Progenitor cell of endocrine pancreas (in vitro differentiated cells): ENCODE data around the gene TFAP2E. TPM values are rescaled to one million over a fixed set of nuclear protein-coding genes. Genes with fewer than 3 reads are reported as not detected.

Experiments
- DNase-seq: peaks from one replicate; pipeline ENCODE4 v3.0.0; 2021; ENCODE audit warnings: low spot score; ENCODE audit not compliant: unreplicated experiment
- H3K27ac Mint-ChIP-seq: 2 replicates; pipeline ENCODE4 v1.8.0; 2021; ENCODE audit warnings: mild to moderate bottlenecking, moderate library complexity, mixed read lengths
- H3K27me3 Mint-ChIP-seq: 2 replicates; pipeline ENCODE4 v1.8.0; 2021; ENCODE audit warnings: mixed read lengths
- H3K36me3 Mint-ChIP-seq: 2 replicates; pipeline ENCODE4 v1.8.0; 2022; ENCODE audit warnings: mixed read lengths; ENCODE audit not compliant: insufficient read depth
- H3K4me1 Mint-ChIP-seq: 2 replicates; pipeline ENCODE4 v1.8.0; 2021; ENCODE audit warnings: low read depth, mixed read lengths
- H3K4me3 Mint-ChIP-seq: 2 replicates; pipeline ENCODE4 v1.8.0; 2021; ENCODE audit warnings: low read depth, mild to moderate bottlenecking, moderate library complexity, mixed read lengths
- H3K9me3 Mint-ChIP-seq: 2 replicates; pipeline ENCODE4 v1.8.0; 2021; ENCODE audit warnings: low read depth, mixed read lengths
- total RNA-seq: library from RNA; stranded (reverse); gene quantifications from 2 replicates; pipeline ENCODE4 v1.2.1, GENCODE V29; 2021
- TF ChIP-seq, protein P1 (sequence below): fragments of 200-600 bp; sonication (generic); IDR thresholded peaks from one replicate; pipeline ENCODE4 v1.5.0; 2021; ENCODE audit warnings: antibody characterized with exemption, mild to moderate bottlenecking; ENCODE audit not compliant: unreplicated experiment

TFAP2E gene
- total RNA-seq, 1 donor from 2014 or later: 0.55 TPM

DNA sequence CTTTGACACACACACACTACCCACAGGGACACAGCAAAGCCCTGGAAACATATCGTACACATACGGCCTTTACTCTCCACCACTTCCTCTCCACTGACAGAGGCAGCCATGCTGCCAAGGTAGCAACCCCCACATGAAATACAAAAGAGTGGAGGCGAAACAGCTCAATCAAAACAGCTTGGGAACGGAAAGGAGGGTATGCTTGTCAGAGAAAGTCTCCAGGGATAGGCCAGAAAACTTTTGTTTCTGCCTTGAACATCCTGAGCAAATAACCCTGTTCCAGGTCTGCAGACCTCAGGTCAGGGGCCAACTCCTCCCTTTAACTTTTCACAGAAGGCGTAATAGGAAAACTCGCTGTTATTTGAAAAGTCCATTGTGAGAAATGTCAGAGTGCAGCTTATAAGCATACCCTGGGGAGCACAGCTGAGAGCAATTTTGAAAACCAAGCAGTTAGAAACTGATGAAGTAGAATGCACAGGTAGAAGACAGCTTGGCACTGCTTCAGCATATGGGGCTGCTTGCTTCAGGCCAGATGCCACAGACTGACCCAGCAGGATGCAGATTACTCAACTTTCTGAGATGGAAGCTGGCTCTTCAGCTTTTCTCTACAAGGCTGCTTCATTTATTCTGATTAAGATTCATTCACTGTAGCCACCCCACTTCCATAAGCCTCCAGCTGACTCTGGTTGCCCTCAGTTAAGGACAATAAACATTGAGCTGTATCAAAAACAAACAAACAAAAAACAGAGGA, 33.9 kb upstream of the TFAP2E start:
- Mint-ChIP-seq H3K9me3 (no peaks in the 10 kb centered on the region), H3K4me1 (peaks cover 5% of the 10 kb centered on the region), H3K36me3 (peaks cover 8% of the 10 kb centered on the region), H3K4me3 (no peak overlapping the region), H3K27me3 (no peaks in the 10 kb centered on the region), H3K27ac (peak overlapping the region; percentile 45)
- DNase-seq: no peak
- TF ChIP-seq, protein P1, sequence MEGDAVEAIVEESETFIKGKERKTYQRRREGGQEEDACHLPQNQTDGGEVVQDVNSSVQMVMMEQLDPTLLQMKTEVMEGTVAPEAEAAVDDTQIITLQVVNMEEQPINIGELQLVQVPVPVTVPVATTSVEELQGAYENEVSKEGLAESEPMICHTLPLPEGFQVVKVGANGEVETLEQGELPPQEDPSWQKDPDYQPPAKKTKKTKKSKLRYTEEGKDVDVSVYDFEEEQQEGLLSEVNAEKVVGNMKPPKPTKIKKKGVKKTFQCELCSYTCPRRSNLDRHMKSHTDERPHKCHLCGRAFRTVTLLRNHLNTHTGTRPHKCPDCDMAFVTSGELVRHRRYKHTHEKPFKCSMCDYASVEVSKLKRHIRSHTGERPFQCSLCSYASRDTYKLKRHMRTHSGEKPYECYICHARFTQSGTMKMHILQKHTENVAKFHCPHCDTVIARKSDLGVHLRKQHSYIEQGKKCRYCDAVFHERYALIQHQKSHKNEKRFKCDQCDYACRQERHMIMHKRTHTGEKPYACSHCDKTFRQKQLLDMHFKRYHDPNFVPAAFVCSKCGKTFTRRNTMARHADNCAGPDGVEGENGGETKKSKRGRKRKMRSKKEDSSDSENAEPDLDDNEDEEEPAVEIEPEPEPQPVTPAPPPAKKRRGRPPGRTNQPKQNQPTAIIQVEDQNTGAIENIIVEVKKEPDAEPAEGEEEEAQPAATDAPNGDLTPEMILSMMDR: no peak

DNA sequence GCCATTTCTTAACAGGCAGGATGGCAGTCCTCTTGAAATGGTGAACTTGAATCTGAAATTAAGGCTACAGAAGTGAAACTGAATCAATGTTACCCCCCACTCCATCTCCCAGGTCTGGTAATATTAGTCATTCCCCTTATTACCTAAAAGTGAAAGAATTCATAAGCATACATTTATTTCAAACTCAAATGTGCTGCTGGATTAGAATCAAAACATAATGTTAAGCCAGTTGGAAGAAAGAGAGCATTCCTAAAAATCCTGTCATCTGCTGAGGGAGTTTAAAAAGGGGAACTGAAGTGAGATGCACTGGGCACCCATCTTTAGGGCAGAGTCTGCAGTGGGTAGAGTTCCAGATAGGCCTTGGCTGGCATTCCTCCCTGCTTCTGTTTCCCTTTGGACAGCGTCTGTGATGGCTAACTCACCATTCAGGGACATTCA, 33.3 kb upstream of the TFAP2E start:
- no peak for DNase-seq
- no peaks in the 10 kb centered on the region for H3K27me3 Mint-ChIP-seq
- TF ChIP-seq, protein P1: no peak
- peaks cover 7% of the 10 kb centered on the region for H3K4me1 Mint-ChIP-seq
- H3K9me3 Mint-ChIP-seq: no peaks in the 10 kb centered on the region
- peaks cover 7% of the 10 kb centered on the region for H3K36me3 Mint-ChIP-seq
- no peak overlapping the region for H3K27ac Mint-ChIP-seq
- no peak overlapping the region for H3K4me3 Mint-ChIP-seq

DNA sequence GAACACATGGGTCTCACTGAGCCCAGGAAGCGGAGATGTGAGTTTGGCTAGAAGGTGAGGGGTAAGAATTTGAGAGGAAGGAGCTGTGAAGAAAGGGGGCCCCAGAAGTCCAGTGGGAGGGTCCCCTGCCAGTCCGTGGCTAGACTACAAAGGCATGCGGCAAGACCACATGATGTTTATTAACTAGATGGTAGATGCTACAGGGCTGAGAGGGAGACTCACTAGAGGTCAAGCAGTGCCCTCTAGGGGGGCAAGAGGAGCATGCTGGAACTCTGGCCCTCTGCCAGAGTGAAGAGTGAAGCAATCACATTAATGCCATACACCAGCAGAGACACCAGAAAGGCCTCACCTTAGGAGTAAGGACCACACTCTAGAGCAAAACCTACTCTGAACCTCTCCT, 28.1 kb upstream of the TFAP2E start:
- no peak for DNase-seq
- TF ChIP-seq, protein P1: peak; percentile 75
- Mint-ChIP-seq H3K4me3 (no peak overlapping the region), H3K4me1 (peaks cover 5% of the 10 kb centered on the region), H3K9me3 (no peaks in the 10 kb centered on the region), H3K27me3 (no peaks in the 10 kb centered on the region), H3K27ac (peak overlapping the region; percentile 92), H3K36me3 (peaks cover 24% of the 10 kb centered on the region)

DNA sequence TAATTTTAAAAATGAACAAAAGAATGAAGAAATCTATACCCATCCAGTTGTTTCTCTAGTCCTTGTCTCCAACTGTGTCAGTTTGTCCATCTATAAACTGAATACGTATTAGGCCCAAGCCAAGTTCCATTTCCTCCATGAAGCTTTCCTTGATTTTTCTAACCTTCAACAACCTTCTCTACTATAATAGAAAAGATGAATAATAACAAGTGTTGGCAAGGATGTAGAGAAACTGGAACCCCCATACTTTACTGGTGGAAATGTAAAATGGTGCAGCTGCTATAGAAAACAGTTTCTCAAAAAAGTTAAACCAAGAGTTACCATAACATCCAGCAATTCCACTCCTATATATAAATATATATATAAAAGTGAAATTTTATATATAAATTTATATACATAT, 26.5 kb upstream of the TFAP2E start:
- Mint-ChIP-seq H3K27me3 (no peaks in the 10 kb centered on the region), H3K27ac (no peak overlapping the region), H3K4me1 (peaks cover 5% of the 10 kb centered on the region), H3K9me3 (no peaks in the 10 kb centered on the region), H3K36me3 (peaks cover 22% of the 10 kb centered on the region), H3K4me3 (no peak overlapping the region)
- TF ChIP-seq, protein P1: no peak
- DNase-seq: no peak

DNA sequence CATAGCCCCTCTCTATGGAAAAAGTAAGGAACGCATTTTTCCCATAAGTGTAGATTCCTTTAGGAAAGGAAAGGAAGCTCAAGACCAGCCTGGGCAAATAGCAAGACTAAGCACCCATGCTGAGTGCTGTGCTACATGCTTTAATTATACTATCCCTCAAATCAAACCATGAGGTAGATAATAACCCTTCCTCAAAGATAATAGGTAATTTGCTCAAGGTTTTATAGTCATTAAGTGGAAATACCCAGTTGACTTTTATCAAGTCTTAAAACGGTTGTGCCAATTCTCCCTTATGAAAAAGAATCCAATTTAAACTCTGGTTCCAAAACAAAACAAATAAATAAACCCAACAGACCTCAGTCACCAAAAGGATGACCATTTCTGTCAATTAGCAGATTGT, 19.3 kb upstream of the TFAP2E start:
- TF ChIP-seq, protein P1: no peak
- no peak overlapping the region for H3K27ac Mint-ChIP-seq
- no peaks in the 10 kb centered on the region for H3K9me3 Mint-ChIP-seq
- no peak for DNase-seq
- H3K36me3 Mint-ChIP-seq: peaks cover 13% of the 10 kb centered on the region
- H3K4me3 Mint-ChIP-seq: no peak overlapping the region
- peaks cover 25% of the 10 kb centered on the region for H3K4me1 Mint-ChIP-seq
- H3K27me3 Mint-ChIP-seq: no peaks in the 10 kb centered on the region
